GM23338 (cell line): Measurements from ENCODE around the gene FXYD2. TPM values are rescaled to one million over a fixed set of nuclear protein-coding genes. Genes with fewer than 3 reads are reported as not detected.

Source experiments
- ATAC-seq: fragments of 200-7000 bp; cut with Tn5 transposase; 3 replicates; pipeline ENCODE4 v1.9.1; 2020
- DNase-seq: peaks from one replicate; pipeline ENCODE4 v3.0.0-alpha.2; 2015; ENCODE audit warnings: low spot score
- H2AFZ ChIP-seq: fragments of 200-600 bp; sonication (generic); 2 replicates; pipeline ENCODE4 v1.8.0; 2016; ENCODE audit warnings: antibody characterized with exemption, mild to moderate bottlenecking, moderate library complexity
- H3F3A ChIP-seq: fragments of 200-600 bp; sonication (generic); replicated peaks from 2 replicates; pipeline ENCODE4 v1.8.0; 2017; ENCODE audit warnings: antibody characterized with exemption, mixed run types, low read depth
- H3K27ac ChIP-seq: fragments of 200-600 bp; sonication (generic); 2 replicates; pipeline ENCODE4 v1.6.1; 2016; ENCODE audit warnings: low read depth
- H3K27me3 ChIP-seq: fragments of 200-600 bp; sonication (generic); 2 replicates; pipeline ENCODE4 v1.8.0; 2016; ENCODE audit warnings: mild to moderate bottlenecking, mixed run types, moderate library complexity; ENCODE audit not compliant: insufficient read depth
- H3K36me3 ChIP-seq: fragments of 200-600 bp; sonication (generic); 2 replicates; pipeline ENCODE4 v1.8.0; 2016; ENCODE audit warnings: mild to moderate bottlenecking; ENCODE audit not compliant: insufficient read depth
- H3K4me1 ChIP-seq: fragments of 200-600 bp; sonication (generic); 2 replicates; pipeline ENCODE4 v1.8.0; 2016; ENCODE audit warnings: mild to moderate bottlenecking, moderate library complexity; ENCODE audit not compliant: insufficient read depth
- H3K4me2 ChIP-seq: fragments of 200-600 bp; sonication (generic); 2 replicates; pipeline ENCODE4 v1.7.1; 2017; ENCODE audit warnings: mixed run types
- H3K4me3 ChIP-seq: fragments of 200-600 bp; sonication (generic); 2 replicates; pipeline ENCODE4 v1.6.1; 2016; ENCODE audit warnings: mixed run types
- H3K79me2 ChIP-seq: fragments of 200-600 bp; sonication (generic); replicated peaks from 2 replicates; pipeline ENCODE4 v1.8.0; 2017; ENCODE audit warnings: mild to moderate bottlenecking; ENCODE audit not compliant: insufficient read depth
- H3K9me2 ChIP-seq: fragments of 200-600 bp; sonication (generic); 2 replicates; pipeline ENCODE4 v1.8.0; 2017; ENCODE audit not compliant: insufficient read depth
- H4K20me1 ChIP-seq: fragments of 200-600 bp; sonication (generic); replicated peaks from 2 replicates; pipeline ENCODE4 v1.8.0; 2017; ENCODE audit warnings: mild to moderate bottlenecking; ENCODE audit not compliant: insufficient read depth
- H3K27ac Mint-ChIP-seq: 2 replicates; pipeline ENCODE4 v1.8.0; 2020; ENCODE audit warnings: inconsistent platforms, mild to moderate bottlenecking, moderate library complexity, mixed read lengths
- H3K27me3 Mint-ChIP-seq: 3 replicates; pipeline ENCODE4 v1.8.0; 2022; ENCODE audit warnings: low read depth, mild to moderate bottlenecking, moderate library complexity, mixed read lengths, inconsistent platforms; ENCODE audit not compliant: insufficient read depth, poor library complexity
- H3K36me3 Mint-ChIP-seq: 3 replicates; pipeline ENCODE4 v1.8.0; 2021; ENCODE audit warnings: low read depth, mild to moderate bottlenecking, inconsistent platforms, moderate library complexity, mixed read lengths
- H3K4me1 Mint-ChIP-seq: 3 replicates; pipeline ENCODE4 v1.8.0; 2020; ENCODE audit warnings: mild to moderate bottlenecking, inconsistent platforms, mixed read lengths
- H3K4me3 Mint-ChIP-seq: 3 replicates; pipeline ENCODE4 v1.8.0; 2021; ENCODE audit warnings: moderate library complexity, mild to moderate bottlenecking, inconsistent platforms, mixed read lengths
- H3K9me3 Mint-ChIP-seq: 3 replicates; pipeline ENCODE4 v1.8.0; 2020; ENCODE audit warnings: moderate library complexity, mild to moderate bottlenecking, inconsistent platforms, mixed read lengths
- CREB1 ChIP-seq: fragments of 250-450 bp; sonication (Bioruptor Pico); IDR thresholded peaks from 2 replicates; pipeline ENCODE4 v1.5.0; 2020; ENCODE audit warnings: low read depth, mild to moderate bottlenecking, moderate library complexity
- EZH2 ChIP-seq: fragments of 200-600 bp; sonication (generic); IDR thresholded peaks from one replicate; pipeline ENCODE4 v1.8.0; 2017; ENCODE audit warnings: antibody characterized with exemption, mild to moderate bottlenecking, low read depth; ENCODE audit not compliant: unreplicated experiment
- JUNB ChIP-seq: IDR thresholded peaks from one replicate; pipeline ENCODE4 v1.6.1; 2016; ENCODE audit warnings: antibody characterized with exemption; ENCODE audit not compliant: unreplicated experiment
- NANOG ChIP-seq: IDR thresholded peaks from 2 replicates; pipeline ENCODE4 v1.6.1; 2016; ENCODE audit warnings: antibody characterized with exemption, borderline replicate concordance
- POLR2AphosphoS5 ChIP-seq: IDR thresholded peaks from 2 replicates; pipeline ENCODE4 v1.6.1; 2016; ENCODE audit warnings: antibody characterized with exemption, low read depth
- STAT1 ChIP-seq: IDR thresholded peaks from one replicate; pipeline ENCODE4 v1.6.1; 2016; ENCODE audit warnings: antibody characterized with exemption; ENCODE audit not compliant: unreplicated experiment
- ZNF114 ChIP-seq: fragments of 250-450 bp; sonication (Bioruptor Pico); IDR thresholded peaks from 2 replicates; pipeline ENCODE4 v1.5.0; 2020; ENCODE audit warnings: mild to moderate bottlenecking, moderate library complexity
- ZNF331 ChIP-seq: fragments of 250-450 bp; sonication (Bioruptor Pico); IDR thresholded peaks from 2 replicates; pipeline ENCODE4 v1.5.0; 2020; ENCODE audit warnings: low read depth, mild to moderate bottlenecking, moderate library complexity
- polyA plus RNA-seq: library from polyadenylated mRNA; unstranded; fragments of >200 nt; fragmentation: Nextera tagmentation; extraction: Ambion mirVana; gene quantifications from 2 replicates; pipeline ENCODE4 v1.2.1, GENCODE V29; 2016
- total RNA-seq: library from RNA; depleted of rRNA; stranded (reverse); fragments of >200 nt; shearing (Covaris generic); gene quantifications from 2 replicates; pipeline ENCODE4 v1.2.3, GENCODE V29; 2014
- TF ChIP-seq, protein P1 (sequence below): IDR thresholded peaks from one replicate; pipeline ENCODE4 v1.6.1; 2018; ENCODE audit warnings: antibody characterized with exemption; ENCODE audit not compliant: unreplicated experiment
- TF ChIP-seq, protein P2 (sequence below), 2 experiments: fragments of 200-600 bp in 1 of 2; sonication (generic) in 1 of 2; conservative IDR thresholded peaks; 2 replicates each; pipeline versions ENCODE4 v1.5.1 to v1.6.1; 2016 to 2017; ENCODE audit warnings: antibody characterized with exemption in 2 of 2, low read depth in 2 of 2, mild to moderate bottlenecking in 2 of 2, moderate library complexity in 1 of 2
- TF ChIP-seq, protein P3 (sequence below): fragments of 250-450 bp; sonication (Bioruptor Pico); IDR thresholded peaks from 2 replicates; pipeline ENCODE4 v1.5.0; 2020; ENCODE audit warnings: mild to moderate bottlenecking, moderate library complexity

Gene FXYD2
- total and polyA plus RNA-seq, 2 experiments from 2014 or later, result 0.59 to 1.4 TPM

DNA sequence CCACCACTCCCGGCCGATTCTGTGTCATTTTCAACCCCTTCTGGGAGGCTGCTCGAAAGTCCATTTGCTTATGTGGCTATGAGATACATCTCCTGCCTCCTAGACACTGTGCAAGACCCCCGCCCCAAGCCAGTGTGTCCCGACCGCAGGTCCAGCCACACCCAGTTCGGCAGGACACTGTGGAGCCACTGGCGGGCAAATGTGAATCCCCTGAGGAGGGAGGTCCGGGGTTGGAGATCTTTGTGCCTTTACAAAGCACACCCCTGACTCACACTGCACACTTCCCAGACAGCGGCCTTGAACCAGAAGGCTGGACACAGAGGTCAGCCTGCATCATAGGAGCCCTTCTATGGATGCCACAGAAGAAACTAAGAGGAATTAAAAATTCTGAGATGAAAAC is 34.5 kb upstream of the FXYD2 start:
- Histone ChIP-seq H3K4me1 (peaks cover 18% of the 10 kb centered on the region), H3K27ac (no peak overlapping the region)
- H3K36me3 Mint-ChIP-seq, result peaks cover under 1% of the 10 kb centered on the region; the same call in 1 of the 3 replicates

More for the DNA sequence above, 34.5 kb upstream of the FXYD2 start:
- H3K4me2 ChIP-seq, result no peak overlapping the region
- H3K36me3 ChIP-seq, result no peaks in the 10 kb centered on the region
- ATAC-seq, result no peak
- no peak for TF ChIP-seq STAT1
- TF ChIP-seq ZNF114, result no peak
- no peak for TF ChIP-seq JUNB
- TF ChIP-seq ZNF331, result no peak
- no peak for TF ChIP-seq CREB1 (CRISPR knock-in tag)
- TF ChIP-seq, protein P1, sequence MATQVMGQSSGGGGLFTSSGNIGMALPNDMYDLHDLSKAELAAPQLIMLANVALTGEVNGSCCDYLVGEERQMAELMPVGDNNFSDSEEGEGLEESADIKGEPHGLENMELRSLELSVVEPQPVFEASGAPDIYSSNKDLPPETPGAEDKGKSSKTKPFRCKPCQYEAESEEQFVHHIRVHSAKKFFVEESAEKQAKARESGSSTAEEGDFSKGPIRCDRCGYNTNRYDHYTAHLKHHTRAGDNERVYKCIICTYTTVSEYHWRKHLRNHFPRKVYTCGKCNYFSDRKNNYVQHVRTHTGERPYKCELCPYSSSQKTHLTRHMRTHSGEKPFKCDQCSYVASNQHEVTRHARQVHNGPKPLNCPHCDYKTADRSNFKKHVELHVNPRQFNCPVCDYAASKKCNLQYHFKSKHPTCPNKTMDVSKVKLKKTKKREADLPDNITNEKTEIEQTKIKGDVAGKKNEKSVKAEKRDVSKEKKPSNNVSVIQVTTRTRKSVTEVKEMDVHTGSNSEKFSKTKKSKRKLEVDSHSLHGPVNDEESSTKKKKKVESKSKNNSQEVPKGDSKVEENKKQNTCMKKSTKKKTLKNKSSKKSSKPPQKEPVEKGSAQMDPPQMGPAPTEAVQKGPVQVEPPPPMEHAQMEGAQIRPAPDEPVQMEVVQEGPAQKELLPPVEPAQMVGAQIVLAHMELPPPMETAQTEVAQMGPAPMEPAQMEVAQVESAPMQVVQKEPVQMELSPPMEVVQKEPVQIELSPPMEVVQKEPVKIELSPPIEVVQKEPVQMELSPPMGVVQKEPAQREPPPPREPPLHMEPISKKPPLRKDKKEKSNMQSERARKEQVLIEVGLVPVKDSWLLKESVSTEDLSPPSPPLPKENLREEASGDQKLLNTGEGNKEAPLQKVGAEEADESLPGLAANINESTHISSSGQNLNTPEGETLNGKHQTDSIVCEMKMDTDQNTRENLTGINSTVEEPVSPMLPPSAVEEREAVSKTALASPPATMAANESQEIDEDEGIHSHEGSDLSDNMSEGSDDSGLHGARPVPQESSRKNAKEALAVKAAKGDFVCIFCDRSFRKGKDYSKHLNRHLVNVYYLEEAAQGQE, result no peak
- TF ChIP-seq, protein P2, sequence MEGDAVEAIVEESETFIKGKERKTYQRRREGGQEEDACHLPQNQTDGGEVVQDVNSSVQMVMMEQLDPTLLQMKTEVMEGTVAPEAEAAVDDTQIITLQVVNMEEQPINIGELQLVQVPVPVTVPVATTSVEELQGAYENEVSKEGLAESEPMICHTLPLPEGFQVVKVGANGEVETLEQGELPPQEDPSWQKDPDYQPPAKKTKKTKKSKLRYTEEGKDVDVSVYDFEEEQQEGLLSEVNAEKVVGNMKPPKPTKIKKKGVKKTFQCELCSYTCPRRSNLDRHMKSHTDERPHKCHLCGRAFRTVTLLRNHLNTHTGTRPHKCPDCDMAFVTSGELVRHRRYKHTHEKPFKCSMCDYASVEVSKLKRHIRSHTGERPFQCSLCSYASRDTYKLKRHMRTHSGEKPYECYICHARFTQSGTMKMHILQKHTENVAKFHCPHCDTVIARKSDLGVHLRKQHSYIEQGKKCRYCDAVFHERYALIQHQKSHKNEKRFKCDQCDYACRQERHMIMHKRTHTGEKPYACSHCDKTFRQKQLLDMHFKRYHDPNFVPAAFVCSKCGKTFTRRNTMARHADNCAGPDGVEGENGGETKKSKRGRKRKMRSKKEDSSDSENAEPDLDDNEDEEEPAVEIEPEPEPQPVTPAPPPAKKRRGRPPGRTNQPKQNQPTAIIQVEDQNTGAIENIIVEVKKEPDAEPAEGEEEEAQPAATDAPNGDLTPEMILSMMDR (conservative IDR thresholded peaks at IDR 0.05; ENCODE audit: low read depth in 2 of 2), result no peak
- TF ChIP-seq NANOG, result no peak
- no peak for TF ChIP-seq POLR2AphosphoS5
- no peak for TF ChIP-seq EZH2
- TF ChIP-seq, protein P3, sequence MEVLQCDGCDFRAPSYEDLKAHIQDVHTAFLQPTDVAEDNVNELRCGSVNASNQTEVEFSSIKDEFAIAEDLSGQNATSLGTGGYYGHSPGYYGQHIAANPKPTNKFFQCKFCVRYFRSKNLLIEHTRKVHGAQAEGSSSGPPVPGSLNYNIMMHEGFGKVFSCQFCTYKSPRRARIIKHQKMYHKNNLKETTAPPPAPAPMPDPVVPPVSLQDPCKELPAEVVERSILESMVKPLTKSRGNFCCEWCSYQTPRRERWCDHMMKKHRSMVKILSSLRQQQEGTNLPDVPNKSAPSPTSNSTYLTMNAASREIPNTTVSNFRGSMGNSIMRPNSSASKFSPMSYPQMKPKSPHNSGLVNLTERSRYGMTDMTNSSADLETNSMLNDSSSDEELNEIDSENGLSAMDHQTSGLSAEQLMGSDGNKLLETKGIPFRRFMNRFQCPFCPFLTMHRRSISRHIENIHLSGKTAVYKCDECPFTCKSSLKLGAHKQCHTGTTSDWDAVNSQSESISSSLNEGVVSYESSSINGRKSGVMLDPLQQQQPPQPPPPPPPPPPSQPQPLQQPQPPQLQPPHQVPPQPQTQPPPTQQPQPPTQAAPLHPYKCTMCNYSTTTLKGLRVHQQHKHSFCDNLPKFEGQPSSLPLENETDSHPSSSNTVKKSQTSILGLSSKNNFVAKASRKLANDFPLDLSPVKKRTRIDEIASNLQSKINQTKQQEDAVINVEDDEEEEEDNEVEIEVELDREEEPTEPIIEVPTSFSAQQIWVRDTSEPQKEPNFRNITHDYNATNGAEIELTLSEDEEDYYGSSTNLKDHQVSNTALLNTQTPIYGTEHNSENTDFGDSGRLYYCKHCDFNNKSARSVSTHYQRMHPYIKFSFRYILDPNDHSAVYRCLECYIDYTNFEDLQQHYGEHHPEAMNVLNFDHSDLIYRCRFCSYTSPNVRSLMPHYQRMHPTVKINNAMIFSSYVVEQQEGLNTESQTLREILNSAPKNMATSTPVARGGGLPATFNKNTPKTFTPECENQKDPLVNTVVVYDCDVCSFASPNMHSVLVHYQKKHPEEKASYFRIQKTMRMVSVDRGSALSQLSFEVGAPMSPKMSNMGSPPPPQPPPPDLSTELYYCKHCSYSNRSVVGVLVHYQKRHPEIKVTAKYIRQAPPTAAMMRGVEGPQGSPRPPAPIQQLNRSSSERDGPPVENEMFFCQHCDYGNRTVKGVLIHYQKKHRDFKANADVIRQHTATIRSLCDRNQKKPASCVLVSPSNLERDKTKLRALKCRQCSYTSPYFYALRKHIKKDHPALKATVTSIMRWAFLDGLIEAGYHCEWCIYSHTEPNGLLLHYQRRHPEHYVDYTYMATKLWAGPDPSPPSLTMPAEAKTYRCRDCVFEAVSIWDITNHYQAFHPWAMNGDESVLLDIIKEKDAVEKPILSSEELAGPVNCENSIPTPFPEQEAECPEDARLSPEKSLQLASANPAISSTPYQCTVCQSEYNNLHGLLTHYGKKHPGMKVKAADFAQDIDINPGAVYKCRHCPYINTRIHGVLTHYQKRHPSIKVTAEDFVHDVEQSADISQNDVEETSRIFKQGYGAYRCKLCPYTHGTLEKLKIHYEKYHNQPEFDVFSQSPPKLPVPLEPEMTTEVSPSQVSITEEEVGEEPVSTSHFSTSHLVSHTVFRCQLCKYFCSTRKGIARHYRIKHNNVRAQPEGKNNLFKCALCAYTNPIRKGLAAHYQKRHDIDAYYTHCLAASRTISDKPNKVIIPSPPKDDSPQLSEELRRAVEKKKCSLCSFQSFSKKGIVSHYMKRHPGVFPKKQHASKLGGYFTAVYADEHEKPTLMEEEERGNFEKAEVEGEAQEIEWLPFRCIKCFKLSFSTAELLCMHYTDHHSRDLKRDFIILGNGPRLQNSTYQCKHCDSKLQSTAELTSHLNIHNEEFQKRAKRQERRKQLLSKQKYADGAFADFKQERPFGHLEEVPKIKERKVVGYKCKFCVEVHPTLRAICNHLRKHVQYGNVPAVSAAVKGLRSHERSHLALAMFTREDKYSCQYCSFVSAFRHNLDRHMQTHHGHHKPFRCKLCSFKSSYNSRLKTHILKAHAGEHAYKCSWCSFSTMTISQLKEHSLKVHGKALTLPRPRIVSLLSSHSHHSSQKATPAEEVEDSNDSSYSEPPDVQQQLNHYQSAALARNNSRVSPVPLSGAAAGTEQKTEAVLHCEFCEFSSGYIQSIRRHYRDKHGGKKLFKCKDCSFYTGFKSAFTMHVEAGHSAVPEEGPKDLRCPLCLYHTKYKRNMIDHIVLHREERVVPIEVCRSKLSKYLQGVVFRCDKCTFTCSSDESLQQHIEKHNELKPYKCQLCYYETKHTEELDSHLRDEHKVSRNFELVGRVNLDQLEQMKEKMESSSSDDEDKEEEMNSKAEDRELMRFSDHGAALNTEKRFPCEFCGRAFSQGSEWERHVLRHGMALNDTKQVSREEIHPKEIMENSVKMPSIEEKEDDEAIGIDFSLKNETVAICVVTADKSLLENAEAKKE (CRISPR knock-in tag), result no peak
- peaks cover 9% of the 10 kb centered on the region for H4K20me1 ChIP-seq
- no peaks in the 10 kb centered on the region for H3K27me3 ChIP-seq
- H3K27me3 Mint-ChIP-seq, result peaks cover 3% of the 10 kb centered on the region
- H3K4me3 ChIP-seq, result no peak overlapping the region
- H2AFZ ChIP-seq, result no peak overlapping the region
- no peaks in the 10 kb centered on the region for H3F3A ChIP-seq
- H3K27ac Mint-ChIP-seq, result no peak overlapping the region
- H3K4me3 Mint-ChIP-seq, result no peak overlapping the region
- no peaks in the 10 kb centered on the region; the same call in 2 of the 3 replicates for H3K9me3 Mint-ChIP-seq
- peaks cover 17% of the 10 kb centered on the region for H3K79me2 ChIP-seq
- H3K4me1 Mint-ChIP-seq, result peaks cover 38% of the 10 kb centered on the region
- DNase-seq, result no peak
- no peaks in the 10 kb centered on the region for H3K9me2 ChIP-seq
